Hindlimb muscle (tissue), 1 donor: ENCODE data around the gene CD7. TPM values are rescaled to one million over a fixed set of nuclear protein-coding genes. Genes with fewer than 3 reads are reported as not detected.

Experiments
- DNase-seq: peaks from one replicate; pipeline ENCODE4 v3.0.0-alpha.2; 2013
- polyA plus RNA-seq: library from polyadenylated mRNA; unstranded; fragments of 120-200 nt; gene quantifications from one replicate; pipeline ENCODE4 v1.2.1, GENCODE V29; 2013; ENCODE audit not compliant: insufficient read length

The CD7 gene
- polyA plus RNA-seq, 1 donor = 0.45 TPM

- DNase-seq = no peak
These were observed 29.2 kb upstream of the CD7 start for GRCh38 chr17:82346342-82347300.

DNA sequence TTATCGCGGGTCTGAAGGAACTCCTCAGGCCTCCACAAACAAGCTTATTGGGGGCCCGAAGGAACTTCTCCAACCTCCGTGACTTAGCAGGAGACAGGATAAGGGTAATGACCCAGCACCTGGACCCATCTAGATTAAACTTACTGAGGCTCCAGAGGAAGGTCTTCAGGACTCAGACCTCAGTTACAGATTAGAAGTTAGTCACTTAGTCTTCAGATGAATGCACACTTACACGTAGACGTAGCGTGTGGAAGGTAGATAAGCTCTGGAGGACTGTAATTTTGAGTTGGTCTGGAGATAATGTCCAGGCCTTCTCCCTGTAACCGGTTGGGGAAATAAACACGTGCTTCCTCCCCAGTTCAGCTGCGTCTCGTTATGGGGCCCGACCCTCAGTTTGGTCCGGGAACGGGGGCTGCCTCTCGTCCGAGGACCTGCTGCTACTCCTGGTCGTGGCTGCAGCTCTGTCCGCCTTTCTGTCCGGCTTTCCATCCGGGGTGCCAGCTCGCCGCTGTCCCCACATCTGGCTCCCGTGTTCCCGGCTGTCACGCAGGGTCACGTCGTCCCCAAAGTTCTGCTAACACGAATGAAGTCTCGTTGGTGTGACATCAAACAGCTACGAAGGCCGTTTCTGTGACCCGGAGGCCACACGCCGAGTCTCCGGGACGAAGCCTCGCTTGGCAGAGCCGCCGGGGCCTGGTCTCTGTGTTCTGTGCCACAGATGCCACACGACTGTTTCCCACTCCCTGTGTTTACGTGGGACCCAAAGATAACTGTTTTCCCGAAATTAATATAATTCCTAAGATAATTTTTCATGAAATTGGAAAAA lies 28.0 kb upstream of the CD7 start:
- DNase-seq = no peak

- no peak for DNase-seq
These were observed 26.9 kb upstream of the CD7 start for GRCh38 chr17:82344175-82344907.

DNA sequence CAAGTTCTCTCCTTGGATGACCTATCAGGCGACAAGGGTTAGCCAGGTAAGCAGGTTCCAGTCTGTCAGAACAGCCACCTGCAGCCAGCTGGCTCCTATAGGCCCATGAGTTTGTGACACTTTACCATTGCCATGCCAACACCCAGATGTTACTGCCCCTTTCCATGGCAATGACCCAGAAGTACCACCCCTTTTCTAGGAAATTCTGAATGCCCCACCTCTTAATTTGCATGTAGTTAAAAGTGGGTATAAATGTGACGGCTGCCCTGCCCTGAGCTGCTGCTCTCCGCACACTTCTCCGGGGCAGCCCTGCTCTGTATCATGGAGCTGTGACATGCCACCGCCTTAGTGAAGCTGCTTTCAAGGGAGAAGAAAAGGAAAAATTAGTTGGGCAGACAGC lies 26.2 kb upstream of the CD7 start:
- no peak for DNase-seq

GRCh38 chr17:82342361-82343079 lies 25.1 kb upstream of the CD7 start:
- DNase-seq = no peak

DNA sequence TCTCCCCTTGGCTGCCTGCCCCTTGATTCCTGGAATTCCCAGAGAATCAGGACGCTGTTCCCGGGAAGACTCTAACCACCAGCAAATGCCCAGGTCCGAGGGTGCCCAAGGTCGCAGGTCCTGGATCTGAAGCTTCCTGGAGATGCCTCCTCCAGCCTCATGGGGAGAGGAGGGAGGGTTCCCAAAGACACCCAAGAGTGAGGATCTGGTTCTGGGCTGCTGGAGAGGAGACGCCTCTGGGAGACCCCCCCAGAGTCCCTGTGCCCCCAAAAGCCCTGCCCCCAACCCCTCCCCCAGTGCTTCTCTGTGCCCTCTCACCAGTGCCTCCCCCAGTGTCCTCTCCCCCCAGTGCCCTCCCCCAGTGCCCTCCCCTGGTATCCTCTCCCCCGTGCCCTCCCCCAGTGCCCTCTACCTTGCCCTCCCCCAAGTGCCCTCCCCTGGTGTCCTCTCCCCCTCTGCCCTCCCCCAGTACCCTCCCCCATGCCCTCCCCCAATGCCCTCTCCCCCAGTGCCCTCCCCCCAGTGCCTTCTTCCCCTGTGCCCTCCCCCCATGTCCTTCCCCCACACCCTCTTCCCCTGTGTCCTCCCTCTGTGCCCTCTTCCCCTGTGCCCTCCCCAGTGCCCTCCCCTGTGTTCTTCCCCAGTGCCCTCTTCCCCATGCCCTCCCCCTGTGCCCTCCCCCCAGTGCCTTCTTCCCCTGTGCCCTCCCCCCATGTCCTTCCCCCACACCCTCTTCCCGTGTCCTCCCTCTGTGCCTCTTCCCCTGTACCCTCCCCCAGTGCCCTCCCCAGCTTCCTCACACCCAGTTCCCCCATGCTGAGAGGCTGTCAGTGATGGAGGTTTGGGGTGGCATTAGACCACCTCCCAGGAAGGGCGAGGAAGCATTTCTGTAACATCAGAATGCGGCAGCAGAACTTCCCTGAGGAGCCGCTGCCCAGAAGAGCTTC lies 22.5 kb upstream of the CD7 start:
- peak; percentile 45 for DNase-seq

DNA sequence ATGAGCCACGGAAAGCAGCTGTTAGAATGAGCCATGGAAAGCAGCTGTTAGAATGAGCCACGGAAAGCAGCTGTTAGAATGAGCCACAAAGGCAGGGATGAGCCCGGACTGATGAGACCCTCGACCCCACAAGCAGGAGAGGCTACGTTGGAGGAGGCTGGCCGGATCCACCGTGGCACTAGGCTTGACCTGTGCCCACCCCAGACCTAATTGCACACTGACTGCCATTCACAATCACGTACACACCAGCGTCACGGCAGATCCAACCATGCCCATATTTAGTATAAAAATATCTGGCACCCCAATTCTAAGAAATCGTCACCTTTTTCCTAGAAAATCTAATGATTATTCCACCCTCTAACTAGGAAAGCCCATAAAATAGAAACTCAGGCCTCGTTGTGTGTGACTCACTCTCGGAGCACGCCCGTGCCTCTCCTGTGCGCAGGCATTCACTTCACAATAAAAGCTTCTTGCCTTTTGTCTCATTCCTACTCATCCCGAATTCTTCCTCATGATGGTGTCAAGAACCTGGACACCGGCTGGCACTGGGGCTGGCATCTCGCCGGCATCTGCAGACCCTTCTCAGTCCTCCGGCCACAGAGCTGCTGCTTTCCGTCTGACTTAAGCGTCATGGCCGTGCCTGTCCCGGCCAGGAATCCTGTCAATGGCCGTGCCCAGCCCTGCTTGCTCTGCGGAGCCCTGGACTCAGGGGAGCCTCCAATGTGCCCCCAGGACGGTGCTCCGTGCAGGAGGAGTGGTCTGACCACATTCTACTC lies 21.6 kb upstream of the CD7 start:
- peak; percentile 73 for DNase-seq

- no peak for DNase-seq
These were observed 17.4 kb upstream of the CD7 start for GRCh38 chr17:82334622-82335394.

DNA sequence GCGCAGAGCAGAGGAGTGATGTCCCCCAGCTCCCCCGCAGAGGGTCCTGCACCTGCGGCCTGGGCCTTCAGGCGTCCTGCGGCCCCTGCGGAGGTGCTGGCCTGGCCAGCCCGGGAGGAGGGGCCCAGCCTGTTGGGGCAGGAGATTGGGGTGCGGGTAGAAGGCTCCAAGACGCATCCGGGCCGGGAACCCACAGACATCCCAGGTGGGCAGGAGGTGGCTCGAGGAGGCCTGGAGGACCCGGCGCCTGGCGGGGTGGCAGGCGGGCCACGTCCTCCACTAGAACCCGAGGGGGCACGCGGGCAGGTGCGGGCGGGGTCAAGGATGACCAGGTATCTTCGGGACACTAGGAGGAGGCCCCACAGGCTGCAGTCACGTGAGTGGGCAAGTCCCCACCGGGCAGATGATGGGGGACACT lies 16.8 kb upstream of the CD7 start:
- no peak for DNase-seq

DNA sequence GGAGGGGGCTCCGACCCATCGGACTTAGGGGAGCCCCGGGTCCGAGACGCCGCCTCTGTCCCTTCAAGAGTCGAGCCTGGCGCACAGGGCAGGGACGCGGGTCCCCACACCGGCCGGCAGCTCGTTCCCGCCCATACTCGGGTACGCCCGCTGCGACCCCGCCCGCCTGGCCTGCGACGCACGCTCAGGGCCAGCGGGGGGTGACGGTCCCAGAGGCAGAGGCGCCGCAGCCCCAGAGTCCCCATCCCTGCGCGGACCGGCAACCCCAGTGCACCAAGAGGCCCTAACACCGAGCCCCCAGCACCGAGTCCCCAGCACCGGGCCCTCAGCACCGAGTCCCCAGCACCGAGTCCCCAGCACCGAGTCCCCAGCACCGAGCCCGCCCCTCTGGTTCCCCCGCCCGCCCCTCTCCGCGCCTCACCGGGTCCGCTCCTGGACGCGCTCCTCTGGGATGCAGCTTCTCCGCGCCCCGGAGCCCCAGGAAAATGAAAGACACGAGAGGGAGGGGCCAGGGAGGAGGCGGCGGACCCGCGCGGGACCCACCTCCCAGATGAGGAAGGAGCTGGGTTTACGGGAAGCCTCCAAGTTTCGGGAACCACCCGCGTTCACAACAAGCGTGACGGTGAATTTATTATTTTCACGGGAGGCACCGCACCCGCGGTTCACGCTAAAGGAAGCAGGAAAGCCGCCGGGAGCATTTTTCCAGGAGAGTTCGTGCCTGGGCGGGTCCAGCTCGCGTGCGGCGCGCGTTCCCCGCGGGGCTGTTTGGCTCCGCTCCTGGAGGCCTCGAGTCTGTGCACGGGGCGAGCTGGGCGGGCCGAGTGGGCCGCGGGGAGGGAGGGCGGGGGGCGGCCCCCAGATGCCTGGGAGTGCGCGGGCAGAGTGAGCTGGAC lies 16.1 kb upstream of the CD7 start, which contains the start of gene SECTM1:
Gene SECTM1 (minus strand): TSS at position 488 of the 893 bp plus-strand sequence. CDS start 6,526 bp downstream, outside the sequence.
- DNase-seq = peak; percentile 85

DNA sequence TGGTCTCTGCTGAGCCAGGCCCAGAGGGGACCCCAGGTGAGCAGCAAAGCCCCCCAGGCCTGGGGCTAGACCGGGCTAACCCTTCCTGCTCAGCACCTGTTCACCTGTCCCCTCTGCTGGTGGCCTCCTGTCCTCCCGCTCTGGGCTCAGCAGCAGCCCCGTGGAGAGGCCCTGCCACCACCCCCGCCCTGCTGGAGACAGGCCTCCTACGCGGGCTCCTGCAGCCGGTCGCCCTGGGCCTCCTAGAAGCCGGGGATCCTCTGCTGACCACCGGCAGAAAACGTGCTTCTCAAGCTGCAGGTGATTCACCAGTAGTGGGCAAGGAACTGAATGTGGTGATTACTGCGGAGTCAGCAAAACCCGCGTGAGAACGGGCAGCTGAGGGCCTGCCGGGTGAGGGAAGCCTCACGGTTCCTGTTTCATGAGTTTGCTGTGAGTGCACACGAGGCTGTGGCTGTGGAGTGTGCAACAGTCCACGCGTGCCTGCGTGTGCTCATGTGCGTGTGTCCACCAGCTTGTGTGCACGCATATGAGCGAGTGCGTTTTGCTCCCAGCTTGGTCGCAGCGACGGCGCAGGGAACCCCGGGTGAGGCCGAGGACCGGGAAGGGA lies 15.4 kb upstream of the CD7 start:
- DNase-seq = peak; percentile 46

DNA sequence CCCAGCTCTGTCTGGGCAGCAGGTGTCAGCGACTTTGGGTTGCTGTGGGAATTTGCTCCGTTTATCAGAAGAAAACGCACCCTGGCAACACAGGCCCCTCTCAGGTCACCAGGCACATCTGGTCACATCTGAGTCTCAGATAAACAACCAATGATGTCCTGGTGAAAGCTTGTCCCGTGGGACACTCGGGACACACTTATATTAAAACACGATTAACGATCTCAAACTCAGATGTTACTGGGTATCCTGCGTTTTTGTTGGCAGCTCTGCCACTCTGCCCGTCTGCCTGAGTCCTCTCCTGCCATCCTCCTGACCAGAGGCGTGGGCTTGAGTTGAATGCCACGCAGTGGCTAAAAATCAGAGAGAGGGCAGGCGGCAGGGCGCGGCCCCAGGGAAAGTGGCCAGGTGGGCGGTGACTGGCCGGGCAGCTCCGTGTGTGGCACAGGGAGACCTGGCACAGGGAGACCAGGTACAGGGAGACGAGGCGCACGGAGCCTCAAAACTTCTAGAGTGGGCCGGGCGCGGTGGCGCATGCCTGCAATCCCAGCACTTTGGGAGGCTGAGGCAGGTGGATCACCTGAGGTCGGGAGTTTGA lies 14.0 kb upstream of the CD7 start:
- no peak for DNase-seq

- DNase-seq = peak; percentile 67
These were observed 13.2 kb upstream of the CD7 start for GRCh38 chr17:82330322-82331239.

- DNase-seq = no peak
These were observed 12.4 kb upstream of the CD7 start for GRCh38 chr17:82329683-82330321.

DNA sequence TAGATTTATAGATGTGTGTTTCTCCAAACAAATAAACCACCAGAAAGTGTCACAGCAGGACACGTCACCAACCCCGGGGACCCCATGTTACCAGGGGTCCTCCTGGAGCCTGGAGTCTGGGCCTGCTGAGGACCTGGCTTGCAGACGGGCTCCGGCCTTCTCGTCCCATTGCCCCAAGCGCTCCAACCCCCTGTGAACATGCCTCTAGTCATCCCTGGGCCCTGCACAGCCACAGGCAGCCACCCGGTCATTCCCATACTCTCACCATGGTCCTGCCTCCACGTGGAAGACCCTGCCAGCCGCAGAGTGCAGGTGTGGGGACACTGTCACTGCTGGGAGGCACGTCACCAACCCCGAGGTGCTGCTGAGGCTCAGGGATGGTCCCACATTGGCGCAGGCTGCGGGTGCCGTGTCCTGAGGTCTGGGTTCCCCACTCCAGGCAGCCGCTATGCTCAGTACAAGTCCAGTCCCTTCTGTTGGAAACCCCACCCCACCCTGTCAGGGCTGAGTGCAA lies 11.6 kb upstream of the CD7 start:
- no peak for DNase-seq
